Erythroblast (primary cell): Measurements from ENCODE around the gene EHD2.

Experiments used
- GATA1 ChIP-seq: IDR thresholded peaks from 2 replicates; pipeline ENCODE4 v1.6.1; 2011; ENCODE audit warnings: low read depth, mild to moderate bottlenecking, control low read depth, low read length, moderate library complexity
- POLR2A ChIP-seq: IDR thresholded peaks from 2 replicates; pipeline ENCODE4 v1.6.1; 2011; ENCODE audit warnings: mild to moderate bottlenecking, low read length

- TF ChIP-seq POLR2A (no peak), GATA1 (no peak)
Observed at GRCh38 chr19:47697863-47698609, 15.2 kb upstream of the EHD2 start.
